ENCODE measurements around the gene HSPB3. TPM values are rescaled to one million over a fixed set of nuclear protein-coding genes. Genes with fewer than 3 reads are reported as not detected.
"Not testable (repeated sequence)": the region's sequence is repeated elsewhere in the genome, so short reads cannot be mapped to it uniquely, and the experiment has no call there.

HSPB3 gene
- polyA plus RNA-seq, 1 donor (not counting 4 experiments of a cell fraction or from before 2014, with no cell fraction given): 1.8 TPM

DNA sequence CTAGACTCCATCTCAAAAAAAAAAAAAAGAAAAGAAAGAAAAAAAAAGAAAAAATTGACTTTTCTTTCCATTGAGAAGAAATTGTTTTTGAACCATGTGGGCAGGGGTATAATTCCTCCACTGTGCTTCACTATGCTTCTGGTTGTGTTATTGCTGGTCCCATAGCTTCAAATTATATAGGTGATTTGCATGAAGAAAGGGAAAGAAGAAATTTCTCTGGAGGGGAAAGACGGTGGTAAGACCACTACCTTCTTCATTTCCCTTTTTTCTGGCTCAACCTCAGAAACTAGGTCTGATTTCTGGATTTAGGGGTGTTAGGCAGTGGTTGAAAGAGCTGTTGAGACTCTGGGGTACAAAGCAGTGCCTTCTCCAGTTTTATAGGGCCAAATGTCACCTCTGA lies 29.3 kb upstream of the HSPB3 start:
- Histone ChIP-seq H3K9me3 (ENCODE audit: control insufficient read depth, low read depth, low read length) (no peaks in the 10 kb centered on the region), H3K9ac (ENCODE audit: control insufficient read depth, extremely low read depth, insufficient read depth, low read length) (no peak overlapping the region), H3K27me3 (ENCODE audit: control insufficient read depth, extremely low read depth, insufficient read depth, low read length) (no peaks in the 10 kb centered on the region), H3K9me1 (ENCODE audit: control insufficient read depth, extremely low read depth, insufficient read depth, low read length) (no peaks in the 10 kb centered on the region), H2AFZ (ENCODE audit: control insufficient read depth, low read length) (no peak overlapping the region), H3K4me3 (ENCODE audit: control insufficient read depth in 2 of 3, extremely low read depth in 1 of 3, insufficient read depth in 2 of 3, low read depth in 1 of 3, low read length in 3 of 3) (no peak overlapping the region), H3K4me2 (ENCODE audit: control insufficient read depth, extremely low read depth, insufficient read depth, low read depth, low read length) (no peak overlapping the region), H4K20me1 (ENCODE audit: control insufficient read depth, extremely low read depth, insufficient read depth, low read length) (no peaks in the 10 kb centered on the region), H3K27ac (ENCODE audit: control insufficient read depth, insufficient read depth, low read length) (no peak overlapping the region), H3K4me1 (ENCODE audit: control insufficient read depth, extremely low read depth, insufficient read depth, low read length) (no peaks in the 10 kb centered on the region), H3K36me3 (ENCODE audit: control insufficient read depth in 2 of 2, extremely low read depth in 1 of 2, insufficient read depth in 2 of 2, low read length in 2 of 2) (no peaks in the 10 kb centered on the region), H3K79me2 (ENCODE audit: control insufficient read depth, insufficient read depth, low read length) (no peaks in the 10 kb centered on the region)
- DNase-seq (ENCODE audit: low read depth, low spot score): no peak
- dilution Hi-C loops (cut with MboI; ENCODE audit: extremely low pct_ligation_motif_present, low sequenced_read_pairs): no loop called here
- no peak for TF ChIP-seq EZH2 (IDR thresholded peaks at IDR 0.05; ENCODE audit: low read length)
- TF ChIP-seq, protein P1, sequence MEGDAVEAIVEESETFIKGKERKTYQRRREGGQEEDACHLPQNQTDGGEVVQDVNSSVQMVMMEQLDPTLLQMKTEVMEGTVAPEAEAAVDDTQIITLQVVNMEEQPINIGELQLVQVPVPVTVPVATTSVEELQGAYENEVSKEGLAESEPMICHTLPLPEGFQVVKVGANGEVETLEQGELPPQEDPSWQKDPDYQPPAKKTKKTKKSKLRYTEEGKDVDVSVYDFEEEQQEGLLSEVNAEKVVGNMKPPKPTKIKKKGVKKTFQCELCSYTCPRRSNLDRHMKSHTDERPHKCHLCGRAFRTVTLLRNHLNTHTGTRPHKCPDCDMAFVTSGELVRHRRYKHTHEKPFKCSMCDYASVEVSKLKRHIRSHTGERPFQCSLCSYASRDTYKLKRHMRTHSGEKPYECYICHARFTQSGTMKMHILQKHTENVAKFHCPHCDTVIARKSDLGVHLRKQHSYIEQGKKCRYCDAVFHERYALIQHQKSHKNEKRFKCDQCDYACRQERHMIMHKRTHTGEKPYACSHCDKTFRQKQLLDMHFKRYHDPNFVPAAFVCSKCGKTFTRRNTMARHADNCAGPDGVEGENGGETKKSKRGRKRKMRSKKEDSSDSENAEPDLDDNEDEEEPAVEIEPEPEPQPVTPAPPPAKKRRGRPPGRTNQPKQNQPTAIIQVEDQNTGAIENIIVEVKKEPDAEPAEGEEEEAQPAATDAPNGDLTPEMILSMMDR (optimal IDR thresholded peaks at IDR 0.05 in 1 of 3, IDR thresholded peaks at IDR 0.05 in 1 of 3, conservative IDR thresholded peaks at IDR 0.05 in 1 of 3; ENCODE audit: extremely low read depth in 1 of 3, insufficient read depth in 2 of 3, low read length in 3 of 3): no peak
- FAIRE-seq: no peak

GRCh38 chr5:54434650-54435049 lies 20.8 kb upstream of the HSPB3 start:
- H3K4me1 ChIP-seq (ENCODE audit: control insufficient read depth, extremely low read depth, insufficient read depth, low read length); H3K36me3 ChIP-seq (ENCODE audit: control insufficient read depth in 2 of 2, extremely low read depth in 1 of 2, insufficient read depth in 2 of 2, low read length in 2 of 2); H3K4me2 ChIP-seq (ENCODE audit: control insufficient read depth, extremely low read depth, insufficient read depth, low read depth, low read length); H3K9ac ChIP-seq (ENCODE audit: control insufficient read depth, extremely low read depth, insufficient read depth, low read length); H4K20me1 ChIP-seq (ENCODE audit: control insufficient read depth, extremely low read depth, insufficient read depth, low read length); H3K79me2 ChIP-seq (ENCODE audit: control insufficient read depth, insufficient read depth, low read length); H2AFZ ChIP-seq (ENCODE audit: control insufficient read depth, low read length); dilution Hi-C loops (cut with MboI; ENCODE audit: extremely low pct_ligation_motif_present, low sequenced_read_pairs); H3K27ac ChIP-seq (ENCODE audit: control insufficient read depth, insufficient read depth, low read length); H3K9me3 ChIP-seq (ENCODE audit: control insufficient read depth, low read depth, low read length); H3K27me3 ChIP-seq (ENCODE audit: control insufficient read depth, extremely low read depth, insufficient read depth, low read length); FAIRE-seq; DNase-seq (ENCODE audit: low read depth, low spot score); H3K4me3 ChIP-seq (ENCODE audit: control insufficient read depth in 2 of 3, extremely low read depth in 1 of 3, insufficient read depth in 2 of 3, low read depth in 1 of 3, low read length in 3 of 3); H3K9me1 ChIP-seq (ENCODE audit: control insufficient read depth, extremely low read depth, insufficient read depth, low read length): not testable (repeated sequence)

- no peak overlapping the region for H2AFZ ChIP-seq (ENCODE audit: control insufficient read depth, low read length)
- no peaks in the 10 kb centered on the region for H3K27me3 ChIP-seq (ENCODE audit: control insufficient read depth, extremely low read depth, insufficient read depth, low read length)
- DNase-seq (ENCODE audit: low read depth, low spot score): no peak
- H3K4me2 ChIP-seq (ENCODE audit: control insufficient read depth, extremely low read depth, insufficient read depth, low read depth, low read length): no peak overlapping the region
- peaks cover 19% of the 10 kb centered on the region for H3K4me1 ChIP-seq (ENCODE audit: control insufficient read depth, extremely low read depth, insufficient read depth, low read length)
- no peaks in the 10 kb centered on the region for H3K79me2 ChIP-seq (ENCODE audit: control insufficient read depth, insufficient read depth, low read length)
- no peaks in the 10 kb centered on the region for H3K9me1 ChIP-seq (ENCODE audit: control insufficient read depth, extremely low read depth, insufficient read depth, low read length)
- no peak overlapping the region for H3K27ac ChIP-seq (ENCODE audit: control insufficient read depth, insufficient read depth, low read length)
- H3K4me3 ChIP-seq (ENCODE audit: control insufficient read depth in 2 of 3, extremely low read depth in 1 of 3, insufficient read depth in 2 of 3, low read depth in 1 of 3, low read length in 3 of 3): no peak overlapping the region
- no peak overlapping the region for H3K9ac ChIP-seq (ENCODE audit: control insufficient read depth, extremely low read depth, insufficient read depth, low read length)
- no peaks in the 10 kb centered on the region for H3K9me3 ChIP-seq (ENCODE audit: control insufficient read depth, low read depth, low read length)
- H4K20me1 ChIP-seq (ENCODE audit: control insufficient read depth, extremely low read depth, insufficient read depth, low read length): no peaks in the 10 kb centered on the region
- FAIRE-seq: peak; percentile 58
- dilution Hi-C loops (cut with MboI; ENCODE audit: extremely low pct_ligation_motif_present, low sequenced_read_pairs): no loop called here
- H3K36me3 ChIP-seq (ENCODE audit: control insufficient read depth in 2 of 2, extremely low read depth in 1 of 2, insufficient read depth in 2 of 2, low read length in 2 of 2): no peaks in the 10 kb centered on the region
- TF ChIP-seq EZH2 (IDR thresholded peaks at IDR 0.05; ENCODE audit: low read length): no peak
- TF ChIP-seq, protein P1 (optimal IDR thresholded peaks at IDR 0.05 in 1 of 3, IDR thresholded peaks at IDR 0.05 in 1 of 3, conservative IDR thresholded peaks at IDR 0.05 in 1 of 3; ENCODE audit: extremely low read depth in 1 of 3, insufficient read depth in 2 of 3, low read length in 3 of 3): no peak
These were observed 16.7 kb upstream of the HSPB3 start for GRCh38 chr5:54438620-54439389.

All from keratinocyte (primary cell).